ENCODE measurements around the gene TMEM253.

TMEM253 gene

DNA sequence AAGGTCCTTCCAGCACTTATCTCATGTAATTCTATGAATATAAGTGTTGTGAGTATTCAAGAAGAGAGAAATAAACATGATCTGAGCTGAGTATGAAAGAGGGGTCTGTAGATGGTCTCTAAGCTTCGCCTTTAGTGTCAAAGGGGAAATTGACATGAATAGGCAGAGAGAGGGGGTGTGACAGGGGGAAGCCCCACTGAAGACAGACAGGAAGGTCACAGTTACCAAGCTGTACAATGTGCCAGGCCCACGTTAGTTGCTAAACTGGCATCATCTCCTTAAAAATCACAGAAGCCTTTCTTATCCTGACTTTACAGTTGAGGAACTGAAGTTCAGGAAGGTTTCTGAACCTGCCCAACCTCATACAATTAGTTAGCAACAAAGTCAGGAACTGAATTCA, 23.2 kb upstream of the TMEM253 start:
- TF ChIP-seq, protein P1, sequence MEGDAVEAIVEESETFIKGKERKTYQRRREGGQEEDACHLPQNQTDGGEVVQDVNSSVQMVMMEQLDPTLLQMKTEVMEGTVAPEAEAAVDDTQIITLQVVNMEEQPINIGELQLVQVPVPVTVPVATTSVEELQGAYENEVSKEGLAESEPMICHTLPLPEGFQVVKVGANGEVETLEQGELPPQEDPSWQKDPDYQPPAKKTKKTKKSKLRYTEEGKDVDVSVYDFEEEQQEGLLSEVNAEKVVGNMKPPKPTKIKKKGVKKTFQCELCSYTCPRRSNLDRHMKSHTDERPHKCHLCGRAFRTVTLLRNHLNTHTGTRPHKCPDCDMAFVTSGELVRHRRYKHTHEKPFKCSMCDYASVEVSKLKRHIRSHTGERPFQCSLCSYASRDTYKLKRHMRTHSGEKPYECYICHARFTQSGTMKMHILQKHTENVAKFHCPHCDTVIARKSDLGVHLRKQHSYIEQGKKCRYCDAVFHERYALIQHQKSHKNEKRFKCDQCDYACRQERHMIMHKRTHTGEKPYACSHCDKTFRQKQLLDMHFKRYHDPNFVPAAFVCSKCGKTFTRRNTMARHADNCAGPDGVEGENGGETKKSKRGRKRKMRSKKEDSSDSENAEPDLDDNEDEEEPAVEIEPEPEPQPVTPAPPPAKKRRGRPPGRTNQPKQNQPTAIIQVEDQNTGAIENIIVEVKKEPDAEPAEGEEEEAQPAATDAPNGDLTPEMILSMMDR (IDR thresholded peaks at IDR 0.05; ENCODE audit: borderline replicate concordance, control extremely low read depth, extremely low read depth, insufficient read depth, missing control alignments), result no peak
- peak; percentile 21 for DNase-seq (ENCODE audit: low spot score)
- in situ Hi-C loops (cut with MboI; ENCODE audit: low sequenced_read_pairs, unreplicated experiment), result no loop called here

DNA sequence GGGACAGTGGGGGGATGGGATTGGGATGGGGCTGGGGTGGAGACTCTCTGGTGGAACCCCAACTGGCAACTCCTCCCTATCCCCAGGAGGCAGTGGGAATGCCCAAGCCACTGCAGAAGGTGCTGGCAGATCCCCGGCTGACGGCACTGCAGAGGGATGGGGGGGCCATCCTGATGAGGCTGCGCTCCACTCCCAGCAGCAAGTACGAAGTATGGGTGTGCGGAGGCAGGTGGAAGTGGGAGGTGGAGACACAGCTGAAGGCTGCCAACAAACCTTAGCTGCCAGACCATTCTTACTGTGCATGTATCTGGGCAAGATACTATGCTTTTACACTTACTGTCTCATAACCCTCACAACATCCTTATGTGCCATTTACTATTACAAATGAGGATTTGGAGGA, 22.6 kb upstream of the TMEM253 start:
- TF ChIP-seq, protein P1 (IDR thresholded peaks at IDR 0.05; ENCODE audit: borderline replicate concordance, control extremely low read depth, extremely low read depth, insufficient read depth, missing control alignments), result no peak
- in situ Hi-C loops (cut with MboI; ENCODE audit: low sequenced_read_pairs, unreplicated experiment), result no loop called here
- peak; percentile 16 for DNase-seq (ENCODE audit: low spot score)

DNA sequence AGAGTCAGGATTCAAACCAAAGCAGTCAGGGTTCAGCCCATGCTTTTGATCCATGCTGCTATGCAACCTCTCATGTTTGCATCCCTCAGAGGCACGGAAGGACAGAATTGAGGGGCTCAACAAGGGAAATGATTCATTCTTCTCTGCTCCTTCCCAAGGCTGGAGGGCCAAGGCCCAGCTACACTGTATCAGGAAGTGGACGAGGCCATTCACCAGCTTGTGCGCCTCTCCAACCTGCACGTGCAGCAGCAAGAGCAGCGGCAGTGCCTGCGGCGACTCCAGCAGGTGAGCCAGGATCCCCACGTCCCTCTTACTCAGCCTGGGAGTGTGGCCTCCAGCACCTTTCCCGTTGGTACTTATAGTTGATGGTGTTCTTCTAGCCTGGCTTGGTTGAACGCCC, 22.1 kb upstream of the TMEM253 start:
- in situ Hi-C loops (cut with MboI; ENCODE audit: low sequenced_read_pairs, unreplicated experiment), result no loop called here
- TF ChIP-seq, protein P1 (IDR thresholded peaks at IDR 0.05; ENCODE audit: borderline replicate concordance, control extremely low read depth, extremely low read depth, insufficient read depth, missing control alignments), result no peak
- DNase-seq (ENCODE audit: low spot score), result no peak

DNA sequence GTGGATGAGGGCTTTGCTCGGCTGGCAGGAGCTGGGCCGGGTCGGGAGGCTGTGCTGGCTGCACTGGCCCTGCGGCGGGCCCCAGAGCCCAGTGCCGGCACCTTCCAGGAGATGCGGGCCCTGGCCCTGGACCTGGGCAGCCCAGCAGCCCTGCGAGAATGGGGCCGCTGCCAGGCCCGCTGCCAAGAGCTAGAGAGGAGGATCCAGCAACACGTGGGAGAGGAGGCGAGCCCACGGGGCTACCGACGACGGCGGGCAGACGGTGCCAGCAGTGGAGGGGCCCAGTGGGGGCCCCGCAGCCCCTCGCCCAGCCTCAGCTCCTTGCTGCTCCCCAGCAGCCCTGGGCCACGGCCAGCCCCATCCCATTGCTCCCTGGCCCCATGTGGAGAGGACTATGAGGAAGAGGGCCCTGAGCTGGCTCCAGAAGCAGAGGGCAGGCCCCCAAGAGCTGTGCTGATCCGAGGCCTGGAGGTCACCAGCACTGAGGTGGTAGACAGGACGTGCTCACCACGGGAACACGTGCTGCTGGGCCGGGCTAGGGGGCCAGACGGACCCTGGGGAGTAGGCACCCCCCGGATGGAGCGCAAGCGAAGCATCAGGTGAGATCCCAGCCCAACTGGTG, 19.2 kb upstream of the TMEM253 start:
- in situ Hi-C loops (cut with MboI; ENCODE audit: low sequenced_read_pairs, unreplicated experiment), result no loop called here
- TF ChIP-seq, protein P1 (IDR thresholded peaks at IDR 0.05; ENCODE audit: borderline replicate concordance, control extremely low read depth, extremely low read depth, insufficient read depth, missing control alignments), result no peak
- DNase-seq (ENCODE audit: low spot score), result peak; percentile 23

DNA sequence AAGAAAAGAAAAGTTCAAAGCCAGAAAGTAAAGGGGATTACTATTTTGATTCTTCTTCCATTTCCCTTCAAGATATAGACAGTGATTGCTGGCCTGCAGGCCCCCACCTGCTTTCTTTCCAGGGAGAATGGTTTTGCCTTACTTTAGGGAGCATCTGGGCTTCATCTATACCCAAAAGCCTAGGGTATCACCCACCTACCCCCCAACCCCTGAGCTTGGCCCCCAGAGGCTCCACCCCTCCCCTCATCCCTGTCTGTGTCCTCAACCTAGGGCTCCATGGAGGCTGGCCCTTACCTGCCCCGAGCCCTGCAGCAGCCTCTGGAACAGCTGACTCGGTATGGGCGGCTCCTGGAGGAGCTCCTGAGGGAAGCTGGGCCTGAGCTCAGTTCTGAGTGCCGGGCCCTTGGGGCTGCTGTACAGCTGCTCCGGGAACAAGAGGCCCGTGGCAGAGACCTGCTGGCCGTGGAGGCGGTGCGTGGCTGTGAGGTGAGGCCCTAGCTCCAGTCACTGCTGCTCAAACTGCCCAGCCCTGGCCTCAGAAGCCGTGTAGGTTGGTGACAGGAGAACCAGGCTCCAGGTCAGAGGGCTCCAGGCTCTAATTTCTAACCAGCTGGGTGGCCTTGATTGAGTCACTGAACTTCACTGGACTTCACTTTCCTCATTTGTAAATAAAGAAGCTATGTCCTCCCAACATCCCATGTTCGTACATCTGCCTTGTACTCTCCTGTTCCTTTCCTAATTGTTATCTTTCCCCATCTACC, 17.1 kb upstream of the TMEM253 start:
- TF ChIP-seq, protein P1 (IDR thresholded peaks at IDR 0.05; ENCODE audit: borderline replicate concordance, control extremely low read depth, extremely low read depth, insufficient read depth, missing control alignments), result no peak
- DNase-seq (ENCODE audit: low spot score), result peak; percentile 15
- in situ Hi-C loops (cut with MboI; ENCODE audit: low sequenced_read_pairs, unreplicated experiment), result no loop called here

DNA sequence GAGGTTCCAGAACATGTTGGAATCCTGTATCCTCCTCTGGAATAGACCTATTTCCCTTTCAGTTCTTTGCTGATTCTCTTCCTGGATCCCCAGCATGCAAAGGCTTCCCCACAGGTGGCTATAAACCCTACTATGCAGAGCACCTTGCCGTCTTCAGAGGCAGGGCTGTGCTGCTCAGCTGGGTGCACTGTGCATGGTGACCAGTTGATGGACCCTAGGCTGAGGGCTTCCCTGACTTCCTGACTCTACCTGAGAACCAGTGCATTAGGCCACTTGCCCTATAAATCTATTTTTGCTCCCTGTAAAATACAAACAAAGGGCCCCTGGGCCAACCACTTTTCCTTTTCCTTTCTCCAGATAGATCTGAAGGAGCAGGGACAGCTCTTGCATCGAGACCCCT, 16.5 kb upstream of the TMEM253 start:
- in situ Hi-C loops (cut with MboI; ENCODE audit: low sequenced_read_pairs, unreplicated experiment), result no loop called here
- TF ChIP-seq, protein P1 (IDR thresholded peaks at IDR 0.05; ENCODE audit: borderline replicate concordance, control extremely low read depth, extremely low read depth, insufficient read depth, missing control alignments), result no peak
- DNase-seq (ENCODE audit: low spot score), result peak; percentile 17
